Measurements from ENCODE around the gene CCDC136. TPM values are rescaled to one million over a fixed set of nuclear protein-coding genes. Genes with fewer than 3 reads are reported as not detected.

The CCDC136 gene
- polyA plus RNA-seq, 1 of the 3 experiments (the other 2 are of a cell fraction) = 48.4 TPM

GRCh38 chr7:128843938-128844621, 52.3 kb downstream of the CCDC136 start:
- no peak overlapping the region for H3K9ac ChIP-seq
- H3K27ac ChIP-seq (ENCODE audit: low read depth in 2 of 2, low read length in 1 of 2) = no peak overlapping the region; a peak in 1 of 4 replicates
- H3K9me2 ChIP-seq = no peaks in the 10 kb centered on the region
- no peak overlapping the region for H2AFZ ChIP-seq (ENCODE audit: low read depth)
- no peak overlapping the region for H3K4me2 ChIP-seq
- CTCF ChIA-PET = interaction anchor here (1.4 kb wide), 1 partner anchor 11 kb away, joined by 4 read pairs; no protein-coding TSS in a partner anchor
- no peaks in the 10 kb centered on the region for H3K4me1 ChIP-seq (ENCODE audit: control insufficient read depth in 1 of 2, insufficient read depth in 2 of 2, low read depth in 1 of 2, low read length in 1 of 2)
- TF ChIP-seq YY1 (IDR thresholded peaks at IDR 0.05; ENCODE audit: low read depth) (no peak), FOSL2 (IDR thresholded peaks at IDR 0.05; ENCODE audit: borderline replicate concordance, low read depth) (no peak), ZBTB33 (IDR thresholded peaks at IDR 0.05; ENCODE audit: borderline replicate concordance, low read depth) (no peak), EZH2phosphoT487 (IDR thresholded peaks at IDR 0.05; ENCODE audit: borderline replicate concordance, low read depth) (no peak), IRF3 (IDR thresholded peaks at IDR 0.05; ENCODE audit: low read depth, low read length) (no peak), RAD21 (IDR thresholded peaks at IDR 0.05; ENCODE audit: low read length) (no peak), NFIC (IDR thresholded peaks at IDR 0.05; ENCODE audit: borderline replicate concordance) (no peak)
- peaks cover 63% of the 10 kb centered on the region for H4K20me1 ChIP-seq (ENCODE audit: insufficient read depth)
- H3F3A ChIP-seq (replicated peaks; ENCODE audit: insufficient read depth) = peaks cover 7% of the 10 kb centered on the region
- H3K36me3 ChIP-seq (replicated peaks in 1 of 2; ENCODE audit: control insufficient read depth in 1 of 2, insufficient read depth in 2 of 2, low read length in 1 of 2) = peaks cover 75 to 92% of the 10 kb centered on the region in 2 experiments
- H3K27me3 ChIP-seq (ENCODE audit: insufficient read depth) = no peaks in the 10 kb centered on the region
- POLR2A ChIA-PET = no interaction called here
- no peak for DNase-seq
- H3K4me3 ChIP-seq (ENCODE audit: low read depth in 2 of 2, low read length in 1 of 2) = no peak overlapping the region
- H3K9me3 ChIP-seq = no peaks in the 10 kb centered on the region
- WGBS (ENCODE audit: low lambda C conversion rate) = 94% methylated on average over 17 of the region's 17 CpGs
- H3K79me2 ChIP-seq (ENCODE audit: insufficient read depth) = peaks cover 14% of the 10 kb centered on the region; the same call in 1 of the 2 replicates

- peaks cover 69 to 92% of the 10 kb centered on the region in 2 experiments for H3K36me3 ChIP-seq (replicated peaks in 1 of 2; ENCODE audit: control insufficient read depth in 1 of 2, insufficient read depth in 2 of 2, low read length in 1 of 2)
- H2AFZ ChIP-seq (ENCODE audit: low read depth) = no peak overlapping the region
- peaks cover 7% of the 10 kb centered on the region for H3F3A ChIP-seq (replicated peaks; ENCODE audit: insufficient read depth)
- no peaks in the 10 kb centered on the region for H3K9me3 ChIP-seq
- H3K9ac ChIP-seq = no peak overlapping the region
- peaks cover 63% of the 10 kb centered on the region for H4K20me1 ChIP-seq (ENCODE audit: insufficient read depth)
- no peak overlapping the region for H3K4me3 ChIP-seq (ENCODE audit: low read depth in 2 of 2, low read length in 1 of 2)
- TF ChIP-seq RFX5 (IDR thresholded peaks at IDR 0.05; ENCODE audit: low read length) = no peak
- TF ChIP-seq IRF3 (IDR thresholded peaks at IDR 0.05; ENCODE audit: low read depth, low read length) = no peak
- CTCF ChIA-PET = interaction anchor here (1.4 kb wide), 1 partner anchor 11 kb away, joined by 4 read pairs; no protein-coding TSS in a partner anchor
- no peaks in the 10 kb centered on the region for H3K27me3 ChIP-seq (ENCODE audit: insufficient read depth)
- no peak overlapping the region for H3K27ac ChIP-seq (ENCODE audit: low read depth in 2 of 2, low read length in 1 of 2)
- no peaks in the 10 kb centered on the region for H3K9me2 ChIP-seq
- no peak for DNase-seq
- POLR2A ChIA-PET = no interaction called here
- H3K4me1 ChIP-seq (ENCODE audit: control insufficient read depth in 1 of 2, insufficient read depth in 2 of 2, low read depth in 1 of 2, low read length in 1 of 2) = no peaks in the 10 kb centered on the region
- WGBS (ENCODE audit: low lambda C conversion rate) = 97% methylated on average over 23 of the region's 25 CpGs
- peaks cover 7% of the 10 kb centered on the region; the same call in 1 of the 2 replicates for H3K79me2 ChIP-seq (ENCODE audit: insufficient read depth)
- H3K4me2 ChIP-seq = no peak overlapping the region
These were observed 53.1 kb downstream of the CCDC136 start for GRCh38 chr7:128844777-128845311.
